Ishikawa (cell line): ENCODE results near the gene ANKRD13D.

Source experiments
- CEBPB ChIP-seq: IDR thresholded peaks from 2 replicates; pipeline ENCODE4 v1.6.1; 2012
- CREB1 ChIP-seq: IDR thresholded peaks from 2 replicates; pipeline ENCODE4 v1.6.1; 2012; ENCODE audit warnings: low read depth
- EP300 ChIP-seq: IDR thresholded peaks from 2 replicates; pipeline ENCODE4 v1.6.1; 2012; ENCODE audit warnings: borderline replicate concordance
- MAX ChIP-seq: IDR thresholded peaks from 2 replicates; pipeline ENCODE4 v1.6.1; 2012
- RAD21 ChIP-seq: IDR thresholded peaks from 2 replicates; pipeline ENCODE4 v1.6.1; 2012; ENCODE audit warnings: low read depth
- REST ChIP-seq: IDR thresholded peaks from 2 replicates; pipeline ENCODE4 v1.6.1; 2012; ENCODE audit warnings: low read depth, mild to moderate bottlenecking
- TAF1 ChIP-seq: IDR thresholded peaks from 2 replicates; pipeline ENCODE4 v1.6.1; 2012; ENCODE audit warnings: low read depth, mild to moderate bottlenecking
- TEAD4 ChIP-seq: IDR thresholded peaks from 2 replicates; pipeline ENCODE4 v1.6.1; 2012
- YY1 ChIP-seq: IDR thresholded peaks from 2 replicates; pipeline ENCODE4 v1.6.1; 2012; ENCODE audit warnings: low read depth
- ZBTB7A ChIP-seq: IDR thresholded peaks from 2 replicates; pipeline ENCODE4 v1.6.1; 2012; ENCODE audit warnings: low read depth

GRCh38 chr11:67317205-67317887 lies 28.2 kb downstream of the ANKRD13D start:
- TF ChIP-seq EP300 (no peak), REST (no peak), RAD21 (peak; percentile 94), MAX (peak; percentile 53), CEBPB (no peak), TAF1 (peak; percentile 77), TEAD4 (no peak), ZBTB7A (no peak; the same call in 1 of the 2 replicates), CREB1 (no peak), YY1 (peak; percentile 11; the same call in 1 of the 2 replicates)
